Hepatocyte (in vitro differentiated cells): ENCODE measurements around the gene AP1AR.

Source experiments
- EZH2phosphoT487 ChIP-seq: fragments of 200-600 bp; sonication (generic); IDR thresholded peaks from one replicate; pipeline ENCODE4 v1.6.1; 2018; ENCODE audit warnings: antibody characterized with exemption, mild to moderate bottlenecking, low read depth, moderate library complexity; ENCODE audit not compliant: unreplicated experiment, severe bottlenecking
- TF ChIP-seq, protein P1 (sequence below): fragments of 200-600 bp; sonication (generic); IDR thresholded peaks from 2 replicates; pipeline ENCODE4 v1.5.1; 2016; ENCODE audit warnings: antibody characterized with exemption, mild to moderate bottlenecking; ENCODE audit not compliant: poor library complexity

DNA sequence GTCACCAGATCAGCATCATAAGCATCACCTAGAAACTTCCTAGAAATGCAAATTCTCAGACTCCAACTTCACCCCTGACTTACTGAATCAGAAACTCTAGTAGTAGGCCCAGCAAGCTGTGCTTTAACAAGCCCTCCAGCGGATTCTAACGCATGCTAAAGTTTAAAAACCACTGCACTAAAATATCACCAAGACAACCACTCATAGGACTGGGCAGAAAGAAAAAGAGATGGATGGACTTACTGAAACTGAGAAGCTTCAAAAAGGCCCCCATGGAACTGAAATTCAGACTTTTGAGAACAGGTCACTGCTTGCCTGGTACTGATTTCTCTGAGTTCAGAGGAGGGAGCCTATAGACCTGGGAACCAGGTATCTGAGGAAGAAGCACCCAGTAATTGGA, 46.3 kb upstream of the AP1AR start:
- TF ChIP-seq, protein P1, sequence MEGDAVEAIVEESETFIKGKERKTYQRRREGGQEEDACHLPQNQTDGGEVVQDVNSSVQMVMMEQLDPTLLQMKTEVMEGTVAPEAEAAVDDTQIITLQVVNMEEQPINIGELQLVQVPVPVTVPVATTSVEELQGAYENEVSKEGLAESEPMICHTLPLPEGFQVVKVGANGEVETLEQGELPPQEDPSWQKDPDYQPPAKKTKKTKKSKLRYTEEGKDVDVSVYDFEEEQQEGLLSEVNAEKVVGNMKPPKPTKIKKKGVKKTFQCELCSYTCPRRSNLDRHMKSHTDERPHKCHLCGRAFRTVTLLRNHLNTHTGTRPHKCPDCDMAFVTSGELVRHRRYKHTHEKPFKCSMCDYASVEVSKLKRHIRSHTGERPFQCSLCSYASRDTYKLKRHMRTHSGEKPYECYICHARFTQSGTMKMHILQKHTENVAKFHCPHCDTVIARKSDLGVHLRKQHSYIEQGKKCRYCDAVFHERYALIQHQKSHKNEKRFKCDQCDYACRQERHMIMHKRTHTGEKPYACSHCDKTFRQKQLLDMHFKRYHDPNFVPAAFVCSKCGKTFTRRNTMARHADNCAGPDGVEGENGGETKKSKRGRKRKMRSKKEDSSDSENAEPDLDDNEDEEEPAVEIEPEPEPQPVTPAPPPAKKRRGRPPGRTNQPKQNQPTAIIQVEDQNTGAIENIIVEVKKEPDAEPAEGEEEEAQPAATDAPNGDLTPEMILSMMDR = no peak
- TF ChIP-seq EZH2phosphoT487 = no peak
